HL-60/S4 treated with retinoic acid at 250 ng/mL for 4 days and 3 days (cell line): ENCODE data around the gene PCDH7.

Experiments
- in situ Hi-C: fragments of 300-500 bp; cut with MboI; formaldehyde crosslinking; loops from 2 replicates; pipeline ENCODE4 v1.7.0; 2022; ENCODE audit warnings: low sequenced_read_pairs

PCDH7 gene, protein sequence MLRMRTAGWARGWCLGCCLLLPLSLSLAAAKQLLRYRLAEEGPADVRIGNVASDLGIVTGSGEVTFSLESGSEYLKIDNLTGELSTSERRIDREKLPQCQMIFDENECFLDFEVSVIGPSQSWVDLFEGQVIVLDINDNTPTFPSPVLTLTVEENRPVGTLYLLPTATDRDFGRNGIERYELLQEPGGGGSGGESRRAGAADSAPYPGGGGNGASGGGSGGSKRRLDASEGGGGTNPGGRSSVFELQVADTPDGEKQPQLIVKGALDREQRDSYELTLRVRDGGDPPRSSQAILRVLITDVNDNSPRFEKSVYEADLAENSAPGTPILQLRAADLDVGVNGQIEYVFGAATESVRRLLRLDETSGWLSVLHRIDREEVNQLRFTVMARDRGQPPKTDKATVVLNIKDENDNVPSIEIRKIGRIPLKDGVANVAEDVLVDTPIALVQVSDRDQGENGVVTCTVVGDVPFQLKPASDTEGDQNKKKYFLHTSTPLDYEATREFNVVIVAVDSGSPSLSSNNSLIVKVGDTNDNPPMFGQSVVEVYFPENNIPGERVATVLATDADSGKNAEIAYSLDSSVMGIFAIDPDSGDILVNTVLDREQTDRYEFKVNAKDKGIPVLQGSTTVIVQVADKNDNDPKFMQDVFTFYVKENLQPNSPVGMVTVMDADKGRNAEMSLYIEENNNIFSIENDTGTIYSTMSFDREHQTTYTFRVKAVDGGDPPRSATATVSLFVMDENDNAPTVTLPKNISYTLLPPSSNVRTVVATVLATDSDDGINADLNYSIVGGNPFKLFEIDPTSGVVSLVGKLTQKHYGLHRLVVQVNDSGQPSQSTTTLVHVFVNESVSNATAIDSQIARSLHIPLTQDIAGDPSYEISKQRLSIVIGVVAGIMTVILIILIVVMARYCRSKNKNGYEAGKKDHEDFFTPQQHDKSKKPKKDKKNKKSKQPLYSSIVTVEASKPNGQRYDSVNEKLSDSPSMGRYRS (N-terminal part only)

DNA sequence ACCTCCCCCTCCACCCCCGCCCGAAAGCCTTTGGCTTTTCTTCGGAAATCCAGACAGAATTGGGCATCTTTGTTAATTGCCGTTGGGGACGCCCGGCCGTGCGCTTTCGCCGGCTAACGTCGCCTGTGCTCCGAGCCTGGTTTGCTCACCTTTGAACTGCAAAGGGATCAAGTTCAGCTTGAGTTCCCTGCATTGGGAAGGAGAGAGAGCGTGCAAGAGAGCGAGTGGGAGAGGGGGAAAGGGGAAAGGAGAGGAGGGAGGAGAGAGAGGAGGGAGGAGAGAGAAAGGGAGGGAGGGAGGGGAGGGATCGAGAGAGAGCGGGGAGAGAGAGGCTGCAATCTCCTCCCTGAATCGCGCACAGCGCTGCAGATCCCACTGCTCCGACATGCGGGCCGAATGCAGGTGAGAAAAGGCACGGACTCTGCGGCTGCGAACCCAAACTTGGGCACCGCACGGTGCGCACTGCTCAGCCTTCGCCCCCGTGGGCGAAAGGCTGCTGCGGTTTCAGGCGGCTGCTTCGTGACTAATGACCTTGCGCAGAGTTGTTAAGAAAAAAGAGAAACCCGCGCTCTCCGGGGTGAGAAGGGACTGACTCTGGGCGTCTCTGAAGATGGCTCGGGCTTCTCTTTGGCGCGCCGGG lies at the start of gene PCDH7:
Gene PCDH7, plus strand, starts transcription at position 349 of the 640 bp plus-strand sequence. CDS start 1,054 bp downstream, outside the sequence.
- in situ Hi-C loops: no loop called here

DNA sequence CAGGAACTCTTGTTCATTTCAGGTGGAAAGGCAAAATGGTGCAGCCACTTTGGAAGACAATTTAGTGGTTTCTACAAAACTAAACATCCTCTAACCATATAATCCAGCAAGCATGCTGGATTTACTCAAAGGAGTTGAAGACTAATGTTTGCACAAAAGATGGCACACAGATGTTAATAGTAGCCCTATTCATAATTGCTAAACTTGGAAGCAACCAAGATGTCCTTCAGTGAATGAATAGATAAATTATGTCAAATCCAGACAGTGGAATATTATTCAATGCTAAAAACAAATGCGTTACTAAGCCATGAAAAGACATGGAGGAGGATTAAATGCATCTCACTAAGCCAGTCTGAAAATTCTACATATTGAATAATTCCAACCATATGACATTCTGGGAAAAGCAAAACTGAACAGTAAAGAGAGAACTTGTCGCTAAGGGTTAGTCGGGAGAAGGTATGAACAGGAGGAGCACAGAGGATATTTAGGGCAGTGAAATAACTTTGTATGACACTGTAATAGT lies 48.2 kb upstream of the PCDH7 start:
- in situ Hi-C loops: no loop called here

DNA sequence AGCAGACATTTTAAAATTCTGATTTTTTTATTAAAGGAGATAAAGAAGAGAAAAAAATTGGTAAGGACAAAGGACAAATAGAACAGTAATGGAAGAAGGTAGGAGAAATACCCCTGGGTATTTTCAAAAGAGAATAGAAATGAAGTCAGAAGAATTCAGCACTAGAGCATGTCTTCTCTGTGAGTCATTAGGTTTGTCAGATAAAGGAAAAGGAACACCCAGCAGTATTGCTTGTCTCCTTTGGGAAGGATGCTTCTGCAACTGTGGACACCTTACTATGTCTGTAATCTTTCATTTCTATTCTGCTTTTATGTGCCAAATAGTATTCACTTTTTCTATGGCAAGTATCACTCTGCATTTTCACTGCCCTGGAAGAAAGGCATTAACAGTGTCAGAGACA lies 24.0 kb upstream of the PCDH7 start:
- in situ Hi-C loops: no loop called here

DNA sequence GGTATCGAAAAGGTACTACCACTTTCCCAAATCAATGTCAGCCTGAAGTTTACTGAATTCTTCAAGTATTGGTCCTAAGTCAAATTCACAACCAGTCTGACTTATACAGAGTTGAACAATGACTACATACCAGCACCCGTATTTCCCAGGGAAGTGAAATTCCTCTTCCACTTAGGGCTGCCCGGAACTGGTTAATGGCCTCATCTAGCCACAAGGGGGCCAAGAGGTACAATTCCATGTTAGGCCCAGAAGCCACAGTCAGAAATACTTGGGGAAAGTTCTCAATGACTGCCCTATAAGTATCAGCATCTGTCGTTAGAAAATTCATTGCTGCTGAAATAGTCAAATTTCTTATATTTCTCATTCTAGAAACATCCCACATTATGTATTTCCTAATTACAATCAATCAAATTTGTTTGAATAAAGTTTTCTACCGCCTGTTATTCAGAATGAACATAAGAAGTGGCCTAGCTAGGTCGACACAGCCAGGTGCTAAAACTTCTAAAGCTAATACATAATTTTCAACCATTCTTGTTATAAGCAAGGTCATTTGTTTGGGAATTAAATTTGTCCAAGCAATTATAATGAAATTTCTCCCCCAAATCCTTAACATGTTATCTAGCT lies 5.6 kb upstream of the PCDH7 start:
- in situ Hi-C loops: no loop called here

DNA sequence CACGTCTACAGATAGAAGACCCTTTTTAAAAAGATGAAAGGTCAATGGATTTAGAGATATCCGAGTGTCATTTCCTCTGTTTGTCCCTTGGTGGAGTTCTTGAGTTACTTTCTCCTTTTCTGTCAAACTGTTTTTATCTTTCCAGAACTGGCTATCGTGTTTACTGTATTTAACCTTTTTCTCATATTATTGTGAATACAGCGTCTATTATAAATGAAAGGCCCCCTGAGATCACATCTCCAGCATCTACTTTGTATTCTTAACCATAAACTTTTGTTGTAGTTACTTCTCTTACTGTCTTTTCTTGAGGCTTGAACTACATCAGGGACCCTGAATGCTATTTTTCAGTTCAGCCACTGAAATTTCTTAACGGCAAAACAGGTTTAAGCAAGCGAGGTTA lies 4.0 kb upstream of the PCDH7 start:
- in situ Hi-C loops: no loop called here

DNA sequence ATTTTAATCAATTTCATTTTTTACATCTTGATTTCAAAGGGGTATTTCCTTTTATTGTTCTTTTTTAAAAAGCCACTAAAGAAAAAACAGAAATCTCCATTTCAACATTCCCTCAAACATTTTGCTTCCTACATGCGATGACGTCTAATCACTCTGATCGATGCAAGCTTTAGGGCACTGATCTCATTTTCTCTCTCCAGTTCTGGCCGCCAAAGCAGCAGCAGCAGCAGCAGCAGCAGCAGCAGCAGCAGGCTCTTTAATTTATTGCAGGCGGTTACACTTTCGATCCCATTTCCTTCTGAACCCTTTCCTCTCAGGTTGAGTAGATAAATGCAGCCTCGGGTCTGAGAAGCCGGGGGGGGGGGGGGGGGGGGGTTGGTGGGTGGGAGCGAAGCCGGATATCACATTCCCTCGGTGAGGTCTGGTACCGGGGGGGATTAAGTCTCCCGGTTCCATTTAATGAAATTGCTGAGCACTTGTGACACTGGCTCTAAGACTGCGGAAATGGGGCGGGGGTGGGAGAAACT lies 3.4 kb upstream of the PCDH7 start:
- in situ Hi-C loops: no loop called here

DNA sequence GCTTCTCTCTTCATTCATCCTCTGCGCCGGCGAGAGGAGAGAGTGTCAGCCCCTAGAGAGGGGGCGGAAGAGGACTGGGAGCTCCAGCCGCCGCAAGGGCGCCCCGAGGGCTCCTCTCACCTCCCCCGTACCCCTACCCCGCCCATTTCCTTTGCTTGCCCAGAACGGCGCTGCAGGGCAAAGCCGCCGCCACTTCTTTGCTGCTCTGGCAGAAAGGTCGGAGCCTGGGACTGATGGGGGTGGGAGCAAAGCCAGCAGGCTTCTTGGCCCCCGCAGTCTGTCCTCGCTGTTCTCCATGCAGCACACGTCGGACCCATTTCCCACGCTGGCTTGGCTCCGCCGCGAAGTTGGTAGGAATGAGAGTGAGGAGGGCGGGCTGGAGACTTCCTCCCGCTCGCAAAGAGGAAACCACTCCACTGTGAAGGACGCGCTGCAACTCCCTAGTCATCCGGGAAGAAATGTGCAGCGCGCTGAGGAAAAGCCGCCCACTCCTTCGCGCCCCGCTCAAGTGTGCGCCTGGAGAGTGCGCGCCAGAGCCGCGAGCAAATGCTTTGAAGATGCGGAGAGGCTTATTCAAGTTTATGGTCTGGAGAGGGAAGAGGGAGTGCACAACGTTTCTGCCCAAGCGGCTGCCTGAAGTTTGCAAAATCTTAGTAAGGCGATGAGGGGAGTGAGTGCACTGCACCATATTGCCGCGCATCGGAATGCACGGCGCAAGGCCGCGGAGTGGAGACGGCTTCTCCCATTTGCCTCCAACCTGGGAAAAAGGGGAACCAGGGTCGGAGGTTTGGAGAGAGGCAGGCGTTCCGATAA lies 2.8 kb upstream of the PCDH7 start:
- in situ Hi-C loops: no loop called here

DNA sequence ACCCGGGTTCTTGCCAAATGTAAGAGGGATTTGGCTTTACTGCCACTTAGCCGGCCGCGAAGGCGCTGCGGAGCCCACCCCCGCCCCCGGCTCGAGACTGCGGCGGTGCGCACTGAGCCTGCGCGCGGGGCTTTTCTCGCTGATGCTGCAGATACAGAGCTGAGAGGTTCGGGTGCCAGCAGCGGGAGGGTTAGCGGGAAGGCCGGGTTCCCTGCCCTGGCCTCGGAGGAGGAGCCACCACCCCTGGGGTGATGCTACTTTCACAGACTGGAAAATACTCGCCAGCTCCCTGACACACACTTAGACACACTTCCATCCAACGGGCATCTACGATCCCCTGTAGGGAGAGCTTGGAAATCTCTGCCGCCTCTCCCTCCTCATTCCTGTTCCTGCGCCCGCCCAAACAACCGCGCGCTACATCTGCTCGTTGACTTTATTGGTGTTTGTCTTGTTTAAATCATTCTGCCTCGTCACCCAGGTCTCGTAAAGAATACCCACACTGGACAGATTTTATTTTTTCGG lies 2.1 kb upstream of the PCDH7 start:
- in situ Hi-C loops: no loop called here

DNA sequence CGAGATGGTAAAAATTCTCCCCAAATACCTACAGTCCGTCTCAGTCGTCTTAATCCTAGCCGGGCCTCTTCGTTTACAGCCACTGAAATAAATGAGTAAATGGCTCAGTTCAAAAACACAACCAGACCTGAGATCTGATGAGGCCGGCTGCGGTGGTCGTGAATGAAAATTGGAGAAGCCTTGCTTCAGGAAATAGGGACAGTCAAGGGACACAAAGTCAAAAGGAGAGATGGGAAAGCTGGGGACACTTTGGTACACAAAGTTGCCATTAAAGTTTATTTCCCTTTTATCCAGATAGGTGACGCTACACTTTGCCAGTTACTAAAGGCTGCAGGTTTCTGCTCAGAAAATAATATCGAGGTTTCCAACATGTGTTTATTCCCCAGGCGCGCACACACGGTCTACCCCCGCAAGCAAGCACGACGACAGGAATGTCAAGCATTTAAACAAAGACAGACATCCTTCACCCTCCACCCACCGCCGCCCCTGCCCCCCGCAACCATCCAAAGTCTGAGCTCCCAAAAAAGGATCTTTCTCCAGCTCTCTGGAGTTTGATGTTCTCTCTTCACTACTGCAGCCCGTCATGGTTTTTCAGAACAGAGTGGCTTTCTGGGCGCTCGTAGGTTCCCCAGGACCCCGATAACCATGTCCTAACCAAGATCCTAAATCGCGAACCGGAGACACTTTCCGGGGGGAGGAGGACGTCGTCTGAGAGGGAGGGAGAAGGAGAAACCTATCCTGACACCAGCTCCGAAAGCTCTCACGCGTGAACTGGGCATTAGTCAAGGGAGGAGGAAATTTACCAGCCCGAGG lies 1.3 kb upstream of the PCDH7 start:
- in situ Hi-C loops: no loop called here

DNA sequence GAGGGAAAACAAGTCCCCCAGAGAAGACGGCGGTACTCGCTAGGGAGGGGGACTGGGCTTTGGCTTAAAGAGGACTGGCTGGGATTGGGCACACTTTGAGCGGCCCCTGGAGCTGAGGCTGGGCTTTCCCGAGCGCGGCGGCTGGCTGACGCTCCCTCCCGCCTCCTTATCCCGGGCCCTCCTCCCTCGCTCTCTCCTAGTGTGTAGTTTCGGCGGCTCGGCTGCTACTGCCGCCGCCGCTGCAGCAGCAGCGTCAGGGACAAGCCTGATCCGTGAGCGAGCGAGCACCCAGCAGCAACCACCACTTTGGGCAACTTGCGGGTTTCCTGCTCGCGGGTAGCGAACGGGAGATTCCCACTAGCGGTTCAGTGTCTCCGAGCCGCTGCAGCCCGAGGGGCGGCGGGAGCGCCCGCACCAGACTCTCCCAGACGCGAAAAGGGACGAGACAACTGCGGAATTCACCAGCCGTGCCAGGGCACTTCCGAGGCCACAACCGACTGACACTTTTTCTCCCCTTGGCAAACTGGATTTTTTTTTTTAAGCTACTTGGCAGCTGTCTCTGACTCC lies 632 bp upstream of the PCDH7 start:
- in situ Hi-C loops: no loop called here

DNA sequence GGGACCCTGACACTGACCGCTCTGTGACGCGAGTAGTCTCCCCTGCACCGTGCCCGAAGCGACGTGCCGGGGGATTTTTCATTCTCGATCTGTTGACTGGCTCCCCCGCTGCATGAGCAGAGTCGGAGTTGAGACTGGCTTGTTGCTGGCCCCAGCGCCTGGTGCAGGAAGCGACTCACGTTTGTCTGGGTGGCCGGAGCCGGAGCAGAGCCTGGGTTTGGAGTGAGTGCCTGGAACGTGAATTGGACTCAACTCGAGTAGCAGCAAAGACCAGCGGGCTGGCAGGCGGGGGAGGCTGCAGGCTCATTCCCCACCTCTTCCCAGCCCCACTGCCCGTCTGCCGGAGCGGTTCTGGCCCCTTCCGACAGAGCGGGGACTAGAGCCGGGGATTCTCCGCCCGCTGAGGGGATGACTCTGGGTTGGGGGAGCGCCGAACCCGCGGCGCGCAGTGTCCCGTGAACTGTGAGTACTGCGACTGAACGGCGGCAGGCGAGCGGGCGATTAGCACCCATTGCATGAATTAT lies 554 bp downstream of the PCDH7 start:
- in situ Hi-C loops: no loop called here

DNA sequence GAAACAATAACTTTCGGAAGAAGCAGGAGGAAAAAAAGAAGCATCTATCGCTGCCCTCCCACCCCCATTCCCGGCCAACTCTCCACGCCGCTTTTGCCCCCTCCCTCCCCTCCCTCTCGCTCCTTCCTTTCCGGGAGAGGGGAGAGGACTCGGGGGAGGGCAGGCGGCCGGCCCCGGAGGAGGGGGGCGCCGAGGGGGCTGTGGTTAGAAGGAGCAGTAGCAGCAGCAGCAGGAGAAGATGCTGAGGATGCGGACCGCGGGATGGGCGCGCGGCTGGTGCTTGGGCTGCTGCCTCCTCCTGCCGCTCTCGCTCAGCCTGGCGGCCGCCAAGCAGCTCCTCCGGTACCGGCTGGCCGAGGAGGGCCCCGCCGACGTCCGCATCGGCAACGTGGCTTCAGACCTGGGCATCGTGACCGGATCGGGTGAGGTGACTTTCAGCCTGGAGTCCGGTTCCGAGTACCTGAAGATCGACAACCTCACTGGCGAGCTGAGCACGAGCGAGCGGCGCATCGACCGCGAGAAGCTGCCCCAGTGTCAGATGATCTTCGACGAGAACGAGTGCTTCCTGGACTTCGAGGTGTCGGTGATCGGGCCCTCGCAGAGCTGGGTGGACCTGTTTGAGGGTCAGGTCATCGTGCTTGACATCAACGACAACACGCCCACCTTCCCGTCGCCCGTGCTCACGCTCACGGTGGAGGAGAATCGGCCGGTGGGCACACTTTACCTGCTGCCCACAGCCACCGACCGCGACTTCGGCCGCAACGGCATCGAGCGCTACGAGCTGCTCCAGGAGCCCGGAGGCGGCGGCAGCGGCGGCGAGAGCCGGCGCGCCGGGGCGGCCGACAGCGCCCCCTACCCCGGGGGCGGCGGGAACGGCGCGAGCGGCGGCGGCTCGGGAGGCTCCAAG lies 1.3 kb downstream of the PCDH7 start:
- in situ Hi-C loops: no loop called here

DNA sequence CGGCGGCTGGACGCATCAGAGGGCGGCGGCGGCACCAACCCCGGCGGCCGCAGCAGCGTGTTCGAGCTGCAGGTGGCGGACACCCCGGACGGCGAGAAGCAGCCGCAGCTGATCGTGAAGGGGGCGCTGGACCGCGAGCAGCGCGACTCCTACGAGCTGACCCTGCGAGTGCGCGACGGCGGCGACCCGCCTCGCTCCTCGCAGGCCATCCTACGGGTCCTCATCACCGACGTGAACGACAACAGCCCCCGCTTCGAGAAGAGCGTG lies 1.9 kb downstream of the PCDH7 start:
- in situ Hi-C loops: no loop called here

DNA sequence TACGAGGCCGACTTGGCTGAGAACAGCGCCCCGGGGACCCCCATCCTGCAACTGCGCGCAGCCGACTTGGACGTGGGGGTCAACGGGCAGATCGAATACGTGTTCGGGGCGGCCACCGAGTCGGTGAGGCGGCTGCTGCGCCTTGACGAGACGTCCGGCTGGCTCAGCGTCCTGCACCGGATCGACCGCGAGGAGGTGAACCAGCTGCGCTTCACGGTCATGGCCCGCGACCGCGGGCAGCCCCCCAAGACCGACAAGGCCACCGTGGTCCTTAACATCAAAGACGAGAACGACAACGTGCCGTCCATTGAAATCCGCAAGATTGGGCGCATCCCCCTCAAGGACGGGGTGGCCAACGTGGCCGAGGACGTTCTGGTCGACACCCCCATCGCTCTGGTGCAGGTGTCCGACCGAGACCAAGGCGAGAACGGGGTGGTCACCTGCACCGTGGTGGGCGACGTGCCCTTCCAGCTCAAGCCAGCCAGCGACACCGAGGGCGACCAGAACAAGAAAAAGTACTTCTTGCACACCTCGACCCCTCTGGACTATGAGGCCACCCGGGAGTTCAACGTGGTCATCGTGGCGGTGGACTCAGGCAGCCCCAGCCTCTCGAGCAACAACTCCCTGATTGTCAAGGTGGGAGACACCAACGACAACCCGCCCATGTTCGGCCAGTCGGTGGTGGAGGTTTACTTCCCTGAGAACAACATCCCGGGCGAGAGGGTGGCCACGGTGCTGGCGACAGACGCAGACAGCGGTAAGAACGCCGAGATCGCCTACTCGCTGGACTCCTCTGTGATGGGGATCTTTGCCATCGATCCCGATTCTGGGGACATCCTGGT lies 2.4 kb downstream of the PCDH7 start:
- in situ Hi-C loops: no loop called here

DNA sequence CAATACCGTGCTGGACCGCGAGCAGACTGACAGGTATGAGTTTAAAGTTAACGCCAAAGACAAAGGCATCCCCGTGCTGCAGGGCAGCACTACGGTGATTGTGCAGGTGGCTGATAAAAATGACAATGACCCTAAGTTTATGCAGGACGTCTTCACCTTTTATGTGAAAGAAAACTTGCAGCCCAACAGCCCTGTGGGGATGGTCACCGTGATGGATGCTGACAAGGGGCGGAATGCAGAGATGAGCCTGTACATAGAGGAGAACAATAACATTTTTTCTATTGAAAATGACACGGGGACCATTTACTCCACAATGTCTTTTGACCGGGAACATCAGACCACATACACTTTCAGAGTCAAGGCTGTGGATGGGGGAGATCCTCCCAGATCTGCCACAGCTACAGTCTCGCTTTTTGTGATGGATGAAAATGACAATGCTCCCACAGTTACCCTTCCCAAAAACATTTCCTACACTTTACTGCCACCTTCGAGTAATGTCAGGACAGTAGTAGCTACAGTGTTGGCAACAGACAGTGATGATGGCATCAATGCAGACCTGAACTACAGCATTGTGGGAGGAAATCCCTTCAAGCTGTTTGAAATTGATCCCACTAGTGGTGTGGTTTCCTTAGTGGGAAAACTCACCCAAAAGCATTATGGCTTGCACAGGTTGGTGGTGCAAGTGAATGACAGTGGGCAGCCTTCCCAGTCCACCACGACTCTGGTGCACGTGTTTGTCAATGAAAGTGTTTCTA lies 3.2 kb downstream of the PCDH7 start:
- in situ Hi-C loops: no loop called here

DNA sequence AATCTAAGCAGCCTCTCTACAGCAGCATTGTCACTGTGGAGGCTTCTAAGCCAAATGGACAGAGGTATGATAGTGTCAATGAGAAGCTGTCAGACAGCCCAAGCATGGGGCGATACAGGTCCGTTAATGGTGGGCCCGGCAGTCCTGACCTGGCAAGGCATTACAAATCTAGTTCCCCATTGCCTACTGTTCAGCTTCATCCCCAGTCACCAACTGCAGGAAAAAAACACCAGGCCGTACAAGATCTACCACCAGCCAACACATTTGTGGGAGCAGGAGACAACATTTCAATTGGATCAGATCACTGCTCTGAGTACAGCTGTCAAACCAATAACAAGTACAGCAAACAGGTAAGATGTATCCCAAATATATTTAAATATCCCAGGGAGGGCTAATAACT lies 4.1 kb downstream of the PCDH7 start:
- in situ Hi-C loops: no loop called here
